CD4-positive, alpha-beta T cell (primary cell): ENCODE measurements around the gene GTF2IRD1. TPM values are rescaled to one million over a fixed set of nuclear protein-coding genes. Genes with fewer than 3 reads are reported as not detected.

ENCODE experiments used
- ATAC-seq: fragments of 200-7000 bp; cut with Tn5 transposase; one replicate; pipeline ENCODE4 v1.10.0; 2022; ENCODE audit warnings: mild to moderate bottlenecking; ENCODE audit not compliant: poor library complexity
- CTCF ChIA-PET: fragments of 350-600 bp; sonication (Branson Sonifier 250); formaldehyde crosslinking; loops from one replicate; lab custom pipeline; 2021; ENCODE audit warnings: antibody characterized with exemption, inconsistent platforms; lab: Charles Lee
- POLR2A ChIA-PET: fragments of 350-600 bp; sonication (Branson Sonifier 250); formaldehyde crosslinking; loops from one replicate; lab custom pipeline; 2021; ENCODE audit warnings: antibody characterized with exemption, inconsistent platforms; lab: Charles Lee
- DNase-seq, 14 experiments: peaks; one replicate each; pipeline ENCODE4 v3.0.0-alpha.2; 2013 to 2020; ENCODE audit warnings: mixed read lengths in 2 of 14
- H3K27ac ChIP-seq, 2 donors: one replicate each; pipeline versions ENCODE4 v1.5.1 to v1.7.0; 2013; ENCODE audit warnings: low read length in 2 of 2, low read depth in 1 of 2, mild to moderate bottlenecking in 1 of 2
- H3K27me3 ChIP-seq, 2 experiments: 1 replicate in 1 of 2; 2 replicates in 1 of 2; pipeline versions ENCODE4 v1.6.1 to v1.7.0; 2013; ENCODE audit warnings: low read length in 2 of 2, control low read depth in 1 of 2, mild to moderate bottlenecking in 1 of 2, moderate library complexity in 1 of 2; ENCODE audit not compliant: insufficient read depth in 2 of 2, control insufficient read depth in 1 of 2
- H3K36me3 ChIP-seq: one replicate; pipeline ENCODE4 v1.6.1; 2013; ENCODE audit warnings: low read length, control low read depth; ENCODE audit not compliant: insufficient read depth
- H3K4me1 ChIP-seq: one replicate; pipeline ENCODE4 v1.6.1; 2013; ENCODE audit warnings: low read length, control low read depth; ENCODE audit not compliant: insufficient read depth
- H3K4me3 ChIP-seq: one replicate; pipeline ENCODE4 v1.5.1; 2013; ENCODE audit warnings: mild to moderate bottlenecking, low read length, moderate library complexity
- H3K9me3 ChIP-seq, 2 experiments: 1 replicate in 1 of 2; 2 replicates in 1 of 2; pipeline versions ENCODE4 v1.6.1 to v1.7.0; 2013; ENCODE audit warnings: low read length in 2 of 2, mild to moderate bottlenecking in 2 of 2, control low read depth in 1 of 2, moderate library complexity in 1 of 2; ENCODE audit not compliant: control insufficient read depth in 1 of 2, insufficient read depth in 1 of 2
- H3K27ac Mint-ChIP-seq: one replicate; pipeline ENCODE4 v1.8.0; 2020; ENCODE audit warnings: mixed read lengths
- H3K27me3 Mint-ChIP-seq: one replicate; pipeline ENCODE4 v1.8.0; 2021; ENCODE audit warnings: mixed read lengths
- H3K36me3 Mint-ChIP-seq: one replicate; pipeline ENCODE4 v1.8.0; 2021; ENCODE audit warnings: low read depth, mixed read lengths
- H3K4me1 Mint-ChIP-seq: one replicate; pipeline ENCODE4 v1.8.0; 2021; ENCODE audit warnings: low read depth, mixed read lengths
- H3K4me3 Mint-ChIP-seq: one replicate; pipeline ENCODE4 v1.8.0; 2020; ENCODE audit warnings: mild to moderate bottlenecking, mixed read lengths
- H3K9me3 Mint-ChIP-seq: one replicate; pipeline ENCODE4 v1.8.0; 2020; ENCODE audit warnings: mixed read lengths
- CTCF ChIP-seq: fragments of 200-600 bp; IDR thresholded peaks from one replicate; pipeline ENCODE4 v1.8.0; 2022; ENCODE audit warnings: antibody characterized with exemption, mild to moderate bottlenecking
- intact Hi-C, 2 experiments: fragments of 100-400 bp; cut with DNase I in 1 of 2; cut with micrococcal nuclease in 1 of 2; formaldehyde crosslinking; loops; one replicate each; pipeline versions ENCODE4 v1.15.1 to v1.9.0; 2023 to 2025; cut with DNase I, micrococcal nuclease
- total RNA-seq, 174 experiments: library from RNA in 2 of 174; stranded (reverse) in 2 of 174; gene quantifications; one replicate each; pipeline ENCODE4 v1.2.3 and lab custom pipeline; 2021 to 2026

The GTF2IRD1 gene
- total RNA-seq, 2 experiments from 2014 or later, result 0.74 to 1.2 TPM

- no peaks in the 10 kb centered on the region for H3K27me3 ChIP-seq
- no peak for ATAC-seq
- intact Hi-C loops, result no loop called here
- H3K36me3 Mint-ChIP-seq, result peaks cover 4% of the 10 kb centered on the region
- no peak overlapping the region for H3K4me3 ChIP-seq
- no peaks in the 10 kb centered on the region for H3K4me1 ChIP-seq
- no peaks in the 10 kb centered on the region for H3K9me3 Mint-ChIP-seq
- H3K36me3 ChIP-seq, result no peaks in the 10 kb centered on the region
- DNase-seq, result no peak
- ChIA-PET POLR2A (no interaction called here), CTCF (no interaction called here)
- no peak overlapping the region for H3K4me3 Mint-ChIP-seq
- no peak overlapping the region for H3K27ac ChIP-seq
- no peaks in the 10 kb centered on the region for H3K4me1 Mint-ChIP-seq
- H3K27me3 Mint-ChIP-seq, result no peaks in the 10 kb centered on the region
- H3K27ac Mint-ChIP-seq, result no peak overlapping the region
- TF ChIP-seq CTCF, result no peak
- H3K9me3 ChIP-seq, result peaks cover 7 to 28% of the 10 kb centered on the region in 2 experiments
Observed at GRCh38 chr7:74519395-74519794, 65.7 kb downstream of the GTF2IRD1 start.

GRCh38 chr7:74521855-74522254 lies 68.1 kb downstream of the GTF2IRD1 start:
- H3K9me3 Mint-ChIP-seq, result no peaks in the 10 kb centered on the region
- POLR2A ChIA-PET, result no interaction called here

GRCh38 chr7:74522281-74522905 lies 68.7 kb downstream of the GTF2IRD1 start:
- Histone ChIP-seq H3K27me3 (no peaks in the 10 kb centered on the region), H3K4me3 (no peak overlapping the region), H3K4me1 (no peaks in the 10 kb centered on the region), H3K36me3 (no peaks in the 10 kb centered on the region), H3K9me3 (peaks cover 7 to 28% of the 10 kb centered on the region in 2 experiments), H3K27ac (no peak overlapping the region)
- Mint-ChIP-seq H3K9me3 (no peaks in the 10 kb centered on the region), H3K27me3 (no peaks in the 10 kb centered on the region), H3K36me3 (peaks cover 4% of the 10 kb centered on the region), H3K4me1 (no peaks in the 10 kb centered on the region), H3K27ac (no peak overlapping the region), H3K4me3 (no peak overlapping the region)
- ChIA-PET POLR2A (no interaction called here), CTCF (no interaction called here)
- intact Hi-C loops, result no loop called here
- no peak for ATAC-seq
- no peak for DNase-seq
- no peak for TF ChIP-seq CTCF

More at GRCh38 chr7:74521855-74522254, 68.1 kb downstream of the GTF2IRD1 start:
- peaks cover 7 to 28% of the 10 kb centered on the region in 2 experiments for H3K9me3 ChIP-seq
- ATAC-seq (no peak), DNase-seq (no peak)
- Mint-ChIP-seq H3K36me3 (peaks cover 4% of the 10 kb centered on the region), H3K27me3 (no peaks in the 10 kb centered on the region), H3K4me1 (no peaks in the 10 kb centered on the region), H3K4me3 (no peak overlapping the region), H3K27ac (no peak overlapping the region)
- CTCF ChIA-PET, result no interaction called here
- no peaks in the 10 kb centered on the region for H3K27me3 ChIP-seq
- H3K27ac ChIP-seq, result no peak overlapping the region
- intact Hi-C loops, result no loop called here
- no peaks in the 10 kb centered on the region for H3K4me1 ChIP-seq
- no peaks in the 10 kb centered on the region for H3K36me3 ChIP-seq
- TF ChIP-seq CTCF, result no peak
- H3K4me3 ChIP-seq, result no peak overlapping the region
